Measurements from ENCODE around the gene UCK2. TPM values are rescaled to one million over a fixed set of nuclear protein-coding genes. Genes with fewer than 3 reads are reported as not detected.

The UCK2 gene
- total RNA-seq, 1 experiment from 2014 or later: 84.2 TPM

GRCh38 chr1:165928075-165928731 is 100.8 kb downstream of the UCK2 start:
- Histone ChIP-seq H3K36me3 (no peaks in the 10 kb centered on the region), H3K4me1 (no peaks in the 10 kb centered on the region), H3K27me3 (no peaks in the 10 kb centered on the region), H3K4me3 (no peak overlapping the region), H3K9me3 (replicated peaks) (no peaks in the 10 kb centered on the region), H3K27ac (no peak overlapping the region)
- DNase-seq: peak; percentile 22 to 75

GRCh38 chr1:165930961-165931360 is 103.5 kb downstream of the UCK2 start:
- Histone ChIP-seq H3K27ac (no peak overlapping the region), H3K36me3 (no peaks in the 10 kb centered on the region), H3K9me3 (replicated peaks) (no peaks in the 10 kb centered on the region), H3K27me3 (no peaks in the 10 kb centered on the region), H3K4me3 (no peak overlapping the region), H3K4me1 (no peaks in the 10 kb centered on the region)
- DNase-seq: no peak

- Histone ChIP-seq H3K36me3 (no peaks in the 10 kb centered on the region), H3K27ac (no peak overlapping the region), H3K9me3 (replicated peaks) (no peaks in the 10 kb centered on the region), H3K4me3 (no peak overlapping the region), H3K4me1 (no peaks in the 10 kb centered on the region), H3K27me3 (no peaks in the 10 kb centered on the region)
- DNase-seq: no peak
Observed at GRCh38 chr1:165933446-165934170, 106.2 kb downstream of the UCK2 start.

DNA sequence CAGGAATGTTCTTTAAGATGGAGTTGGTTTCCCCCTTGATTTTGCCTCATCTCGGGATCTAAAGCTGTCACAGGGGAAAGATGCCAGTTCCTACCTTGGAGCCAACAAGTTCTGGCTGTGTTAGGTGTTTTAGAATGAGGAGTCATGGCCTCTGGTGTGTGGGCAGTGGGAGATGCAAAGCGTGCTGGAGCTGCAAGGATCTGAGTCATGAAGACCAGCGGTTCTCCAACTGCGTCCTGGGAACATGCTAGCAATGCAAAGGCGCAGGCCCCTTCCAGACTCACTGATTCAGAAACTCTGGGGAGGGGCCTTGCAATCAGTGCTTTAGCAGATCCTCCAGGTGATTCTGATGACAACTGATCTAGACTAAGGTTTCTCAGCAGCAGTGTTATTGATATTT is 109.1 kb downstream of the UCK2 start:
- Histone ChIP-seq H3K36me3 (no peaks in the 10 kb centered on the region), H3K4me1 (no peaks in the 10 kb centered on the region), H3K4me3 (no peak overlapping the region), H3K9me3 (replicated peaks) (no peaks in the 10 kb centered on the region), H3K27me3 (no peaks in the 10 kb centered on the region), H3K27ac (no peak overlapping the region)
- DNase-seq: no peak

DNA sequence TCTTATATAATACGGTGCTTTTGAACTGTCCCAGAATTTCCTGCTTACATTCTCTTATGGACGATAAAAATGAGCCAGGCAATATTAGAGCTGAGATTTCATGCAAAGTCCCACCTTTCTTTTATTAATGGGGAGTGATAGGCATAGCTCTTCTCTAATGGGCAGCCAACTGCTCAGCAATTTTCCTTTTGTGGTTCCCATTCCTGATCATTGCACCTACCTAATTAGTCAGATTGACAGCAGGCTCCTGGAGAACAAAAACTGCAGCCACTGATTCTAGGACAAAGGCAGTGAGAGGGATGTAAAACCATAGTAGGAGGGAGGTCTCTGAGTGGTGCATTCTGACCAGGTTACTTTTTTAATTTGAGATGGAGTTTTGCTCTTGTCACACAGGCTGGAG is 110.4 kb downstream of the UCK2 start:
- Histone ChIP-seq H3K27ac (no peak overlapping the region), H3K4me1 (no peaks in the 10 kb centered on the region), H3K27me3 (no peaks in the 10 kb centered on the region), H3K9me3 (replicated peaks) (no peaks in the 10 kb centered on the region), H3K4me3 (no peak overlapping the region), H3K36me3 (no peaks in the 10 kb centered on the region)
- DNase-seq: no peak

- H3K27me3 ChIP-seq: no peaks in the 10 kb centered on the region
- no peak for DNase-seq
- no peak overlapping the region for H3K4me3 ChIP-seq
- no peaks in the 10 kb centered on the region for H3K4me1 ChIP-seq
- no peak overlapping the region for H3K27ac ChIP-seq
- H3K36me3 ChIP-seq: no peaks in the 10 kb centered on the region
- no peaks in the 10 kb centered on the region for H3K9me3 ChIP-seq (replicated peaks)
Observed at GRCh38 chr1:165938844-165939243, 111.4 kb downstream of the UCK2 start.

- Histone ChIP-seq H3K4me3 (no peak overlapping the region), H3K27me3 (no peaks in the 10 kb centered on the region)
- no peak for DNase-seq
Observed at GRCh38 chr1:165941531-165941930, 114.1 kb downstream of the UCK2 start.

GRCh38 chr1:165942062-165942461 is 114.6 kb downstream of the UCK2 start:
- H3K9me3 ChIP-seq (replicated peaks): no peaks in the 10 kb centered on the region
- H3K36me3 ChIP-seq: no peaks in the 10 kb centered on the region
- DNase-seq: no peak
- H3K27me3 ChIP-seq: no peaks in the 10 kb centered on the region
- no peak overlapping the region for H3K4me3 ChIP-seq
- H3K27ac ChIP-seq: no peak overlapping the region
- no peaks in the 10 kb centered on the region for H3K4me1 ChIP-seq

More at GRCh38 chr1:165941531-165941930, 114.1 kb downstream of the UCK2 start:
- Histone ChIP-seq H3K27ac (no peak overlapping the region), H3K9me3 (replicated peaks) (no peaks in the 10 kb centered on the region), H3K36me3 (no peaks in the 10 kb centered on the region), H3K4me1 (no peaks in the 10 kb centered on the region)

DNA sequence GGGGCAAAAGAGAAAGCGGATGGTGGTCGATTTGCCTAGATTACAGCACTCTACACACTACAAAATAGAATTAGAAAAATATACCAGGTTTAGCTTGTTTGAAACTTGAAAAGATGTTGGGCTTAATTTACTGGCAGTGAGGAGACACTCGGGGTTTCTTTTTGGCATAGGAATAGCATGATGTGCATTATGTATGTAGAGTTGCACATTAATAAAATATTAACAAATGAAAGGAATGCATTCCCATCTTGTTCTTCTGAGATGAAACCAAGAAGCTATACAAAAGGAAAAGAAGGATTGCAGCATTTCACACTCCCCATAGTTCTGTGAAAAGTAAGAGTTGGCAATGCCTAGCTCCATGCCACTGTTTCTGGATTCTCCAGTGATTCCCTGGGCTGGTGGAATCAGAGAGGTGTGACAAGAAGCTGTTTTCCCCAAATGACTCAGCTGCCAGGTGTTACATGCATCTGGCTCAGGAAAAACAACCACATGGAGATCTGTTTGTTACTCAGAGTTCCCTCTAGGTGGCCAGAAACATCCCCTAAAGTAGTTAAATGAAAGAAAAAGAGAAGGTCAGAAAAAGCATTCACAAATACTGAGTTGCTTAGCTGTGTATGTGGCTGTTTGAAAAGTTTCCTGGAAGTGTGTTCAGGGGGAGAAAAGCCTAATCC is 115.6 kb downstream of the UCK2 start:
- no peak overlapping the region for H3K4me3 ChIP-seq
- H3K36me3 ChIP-seq: no peaks in the 10 kb centered on the region
- H3K9me3 ChIP-seq (replicated peaks): no peaks in the 10 kb centered on the region
- no peak overlapping the region for H3K27ac ChIP-seq
- no peaks in the 10 kb centered on the region for H3K4me1 ChIP-seq
- H3K27me3 ChIP-seq: no peaks in the 10 kb centered on the region
- no peak for DNase-seq

DNA sequence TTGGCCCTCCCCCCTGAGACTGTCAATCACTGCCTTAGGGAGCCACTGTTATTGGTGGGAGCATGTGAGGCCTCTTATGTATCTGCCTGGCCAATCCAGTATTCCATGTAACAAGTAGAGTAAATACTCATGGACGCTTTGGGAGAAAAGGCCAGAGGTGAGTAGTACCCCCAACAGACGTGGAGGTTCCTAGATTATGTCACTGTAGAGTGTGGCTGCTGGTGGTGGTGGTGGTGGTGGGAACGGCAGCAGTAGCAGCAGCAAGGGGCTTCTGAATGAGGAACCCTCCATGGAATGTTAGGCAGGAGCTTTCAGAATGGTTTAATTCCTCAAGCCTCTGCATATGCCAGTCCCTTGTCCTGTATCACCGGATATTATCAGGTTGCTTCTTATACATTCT is 118.5 kb downstream of the UCK2 start:
- no peak for DNase-seq
- no peaks in the 10 kb centered on the region for H3K9me3 ChIP-seq (replicated peaks)
- H3K4me3 ChIP-seq: no peak overlapping the region
- H3K27me3 ChIP-seq: no peaks in the 10 kb centered on the region
- no peaks in the 10 kb centered on the region for H3K36me3 ChIP-seq
- no peak overlapping the region for H3K27ac ChIP-seq
- no peaks in the 10 kb centered on the region for H3K4me1 ChIP-seq

DNA sequence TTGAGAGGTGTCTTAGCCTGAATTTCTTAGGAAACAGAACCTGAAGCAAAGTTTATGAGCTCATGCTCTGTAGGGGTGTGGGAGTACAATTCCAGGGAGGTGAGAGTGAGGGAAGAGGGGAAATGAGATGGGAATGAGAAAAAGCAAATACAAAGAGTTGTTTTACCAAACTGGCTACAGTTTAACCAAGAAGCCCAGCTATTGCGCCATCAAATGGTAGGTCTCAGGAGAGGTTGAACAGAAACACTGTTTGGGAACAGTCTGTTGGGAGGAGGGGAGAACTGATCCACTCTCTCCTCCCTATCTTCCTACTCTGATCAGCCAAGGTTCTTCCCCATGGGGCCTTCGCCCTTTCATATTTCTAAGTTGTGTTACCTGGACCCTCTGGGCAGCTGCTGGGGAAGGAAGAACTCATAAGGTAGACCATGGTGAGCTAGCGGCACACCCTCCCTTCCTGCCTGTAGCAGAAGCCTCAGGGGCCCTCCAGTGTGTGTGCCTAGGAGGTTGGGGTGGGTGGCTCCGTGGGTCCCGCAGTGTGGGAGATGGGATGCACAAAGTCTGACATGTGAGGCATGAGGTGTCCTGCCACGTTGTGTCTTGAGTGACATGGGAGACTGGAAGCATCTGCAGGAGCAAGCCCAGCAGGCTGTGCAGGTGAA is 120.5 kb downstream of the UCK2 start:
- Histone ChIP-seq H3K4me3 (no peak overlapping the region), H3K27ac (no peak overlapping the region), H3K9me3 (replicated peaks) (no peaks in the 10 kb centered on the region), H3K36me3 (no peaks in the 10 kb centered on the region), H3K4me1 (no peaks in the 10 kb centered on the region), H3K27me3 (no peaks in the 10 kb centered on the region)
- DNase-seq: no peak

DNA sequence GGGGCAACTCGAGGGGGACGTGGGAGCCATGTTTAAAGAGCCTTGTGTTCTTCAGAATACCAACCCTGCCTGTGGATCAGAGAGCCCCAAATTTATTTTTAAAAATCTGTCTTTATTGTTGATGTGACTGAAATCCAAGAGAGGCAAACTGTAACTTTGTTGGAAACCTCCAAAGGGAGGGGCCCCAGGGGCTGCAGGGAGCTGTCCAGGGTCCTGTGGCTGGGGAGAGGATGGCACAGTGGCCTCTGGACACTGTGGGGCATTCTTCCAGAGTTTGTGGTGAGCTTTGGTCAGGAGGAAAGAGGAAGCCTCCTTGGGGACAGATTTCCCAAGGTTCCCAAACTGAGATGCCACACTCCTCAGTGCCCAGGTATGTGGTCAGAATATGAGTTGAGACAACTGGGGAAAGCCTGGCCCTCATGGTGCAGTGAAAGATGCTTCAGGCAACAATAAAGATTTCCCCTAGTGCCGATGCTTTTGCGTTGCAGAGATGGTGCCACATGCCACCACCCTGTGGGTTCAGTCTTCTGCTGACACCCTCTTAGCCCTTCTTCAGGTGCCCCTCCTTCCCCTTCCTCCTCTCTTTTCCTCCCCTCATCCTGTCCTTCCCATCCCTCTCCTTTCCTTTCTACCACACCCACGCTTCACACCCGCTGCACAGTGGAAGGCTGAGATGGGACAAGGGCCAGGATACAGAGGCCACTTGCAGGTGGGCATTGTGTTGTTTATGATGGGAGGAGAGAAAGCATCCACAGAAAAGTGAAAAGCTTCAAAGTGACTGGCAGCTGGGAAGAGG is 122.1 kb downstream of the UCK2 start:
- no peak overlapping the region for H3K27ac ChIP-seq
- peak; percentile 51 to 67 for DNase-seq
- peaks cover 3% of the 10 kb centered on the region for H3K4me1 ChIP-seq
- H3K36me3 ChIP-seq: no peaks in the 10 kb centered on the region
- no peaks in the 10 kb centered on the region for H3K9me3 ChIP-seq (replicated peaks)
- no peak overlapping the region for H3K4me3 ChIP-seq
- no peaks in the 10 kb centered on the region for H3K27me3 ChIP-seq

- H3K27me3 ChIP-seq: no peaks in the 10 kb centered on the region
- H3K9me3 ChIP-seq (replicated peaks): no peaks in the 10 kb centered on the region
- peak; percentile 90 to 94 for DNase-seq
- no peak overlapping the region for H3K4me3 ChIP-seq
- H3K27ac ChIP-seq: peak overlapping the region; percentile 83
- H3K4me1 ChIP-seq: peaks cover 26% of the 10 kb centered on the region
- no peaks in the 10 kb centered on the region for H3K36me3 ChIP-seq
Observed at GRCh38 chr1:165954940-165955339, 127.5 kb downstream of the UCK2 start.

DNA sequence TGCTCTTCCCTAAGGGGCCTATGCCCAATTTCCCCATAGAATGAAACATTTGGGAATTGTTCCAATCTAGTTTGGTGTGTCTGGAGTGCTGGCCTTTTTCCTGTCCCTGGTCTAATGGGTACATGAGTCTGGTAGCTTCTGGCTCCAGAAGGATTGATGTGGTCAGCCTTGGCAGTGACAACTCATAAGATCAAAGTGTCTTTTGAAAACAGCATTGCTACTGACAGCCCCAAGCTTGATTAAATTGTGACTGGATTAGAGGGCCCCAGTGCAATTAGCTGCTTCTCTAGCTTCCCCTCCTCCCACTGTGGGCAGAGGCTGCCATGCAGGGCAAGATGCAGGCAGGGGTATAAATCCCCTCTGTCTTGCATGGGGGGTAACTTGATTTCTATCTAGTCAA is 130.9 kb downstream of the UCK2 start:
- Histone ChIP-seq H3K9me3 (replicated peaks) (no peaks in the 10 kb centered on the region), H3K4me1 (peaks cover 26% of the 10 kb centered on the region), H3K4me3 (no peak overlapping the region)

More for the DNA sequence above, 130.9 kb downstream of the UCK2 start:
- H3K36me3 ChIP-seq: no peaks in the 10 kb centered on the region
- H3K27ac ChIP-seq: no peak overlapping the region
- H3K27me3 ChIP-seq: no peaks in the 10 kb centered on the region
- DNase-seq: no peak

Data from SJCRH30 (cell line).